Renal pelvis (tissue), 4 donors: ENCODE measurements around the gene ATP5MC2. TPM values are rescaled to one million over a fixed set of nuclear protein-coding genes. Genes with fewer than 3 reads are reported as not detected.
"Not testable (repeated sequence)": the region's sequence is repeated elsewhere in the genome, so short reads cannot be mapped to it uniquely, and the experiment has no call there.

Experiments used
- DNase-seq: peaks from one replicate; pipeline ENCODE4 v3.0.0-alpha.2; 2013
- polyA plus RNA-seq, 3 donors: library from polyadenylated mRNA; unstranded; fragments of 120-200 nt; gene quantifications; one replicate each; pipeline ENCODE4 v1.2.1, GENCODE V29; 2013; ENCODE audit not compliant: insufficient read length in 3 of 3

ATP5MC2 gene
- polyA plus RNA-seq, 3 donors: 595 to 667 (median 599) TPM

GRCh38 chr12:53660041-53660440 lies 15.8 kb downstream of the ATP5MC2 start:
- no peak for DNase-seq

GRCh38 chr12:53659571-53659981 lies 16.3 kb downstream of the ATP5MC2 start:
- no peak for DNase-seq

- DNase-seq: peak; percentile 19
Measured at GRCh38 chr12:53659011-53659551, 16.8 kb downstream of the ATP5MC2 start.

GRCh38 chr12:53657041-53657440 lies 18.8 kb downstream of the ATP5MC2 start:
- DNase-seq: no peak

- DNase-seq: no peak
Measured at GRCh38 chr12:53653595-53653994, 22.3 kb downstream of the ATP5MC2 start.

GRCh38 chr12:53652366-53652765 lies 23.5 kb downstream of the ATP5MC2 start:
- no peak for DNase-seq

- no peak for DNase-seq
Measured at GRCh38 chr12:53651737-53652136, 24.1 kb downstream of the ATP5MC2 start.

- DNase-seq: not testable (repeated sequence)
Measured at GRCh38 chr12:53646300-53646699, 29.6 kb downstream of the ATP5MC2 start.

- DNase-seq: no peak
Measured at GRCh38 chr12:53645165-53645564, 30.7 kb downstream of the ATP5MC2 start.

GRCh38 chr12:53644133-53644532 lies 31.8 kb downstream of the ATP5MC2 start:
- DNase-seq: no peak

GRCh38 chr12:53643232-53643979 lies 32.5 kb downstream of the ATP5MC2 start:
- no peak for DNase-seq

GRCh38 chr12:53638057-53638456 lies 37.8 kb downstream of the ATP5MC2 start:
- no peak for DNase-seq

- DNase-seq: no peak
Measured at GRCh38 chr12:53636641-53637040, 39.2 kb downstream of the ATP5MC2 start.

- DNase-seq: not testable (repeated sequence)
Measured at GRCh38 chr12:53635708-53636107, 40.2 kb downstream of the ATP5MC2 start.

- no peak for DNase-seq
Measured at GRCh38 chr12:53631721-53632120, 44.2 kb downstream of the ATP5MC2 start.

GRCh38 chr12:53627919-53628318 lies 48.0 kb downstream of the ATP5MC2 start:
- DNase-seq: no peak

GRCh38 chr12:53626702-53627169 lies 49.1 kb downstream of the ATP5MC2 start:
- DNase-seq: no peak

GRCh38 chr12:53625946-53626701 lies 49.8 kb downstream of the ATP5MC2 start, which contains the start of gene ATF7:
TSS of gene ATF7 (minus strand) at chr12:53626382. CDS start at chr12:53601000, 25,382 bp downstream.
- DNase-seq: peak; percentile 98

- DNase-seq: no peak
Measured at GRCh38 chr12:53625373-53625945, 50.4 kb downstream of the ATP5MC2 start.

- no peak for DNase-seq
Measured at GRCh38 chr12:53624956-53625355, 50.9 kb downstream of the ATP5MC2 start.

GRCh38 chr12:53624458-53624857 lies 51.4 kb downstream of the ATP5MC2 start:
- no peak for DNase-seq
